Measurements from ENCODE around the gene CARD9. TPM values are rescaled to one million over a fixed set of nuclear protein-coding genes. Genes with fewer than 3 reads are reported as not detected.
"Not testable (repeated sequence)": the region's sequence is repeated elsewhere in the genome, so short reads cannot be mapped to it uniquely, and the experiment has no call there.

Gene CARD9
- total RNA-seq, 3 donors from 2014 or later (not counting 1 experiment from before 2014, with no cell fraction given) = 1.6 to 4.2 (median 4.0) TPM

DNA sequence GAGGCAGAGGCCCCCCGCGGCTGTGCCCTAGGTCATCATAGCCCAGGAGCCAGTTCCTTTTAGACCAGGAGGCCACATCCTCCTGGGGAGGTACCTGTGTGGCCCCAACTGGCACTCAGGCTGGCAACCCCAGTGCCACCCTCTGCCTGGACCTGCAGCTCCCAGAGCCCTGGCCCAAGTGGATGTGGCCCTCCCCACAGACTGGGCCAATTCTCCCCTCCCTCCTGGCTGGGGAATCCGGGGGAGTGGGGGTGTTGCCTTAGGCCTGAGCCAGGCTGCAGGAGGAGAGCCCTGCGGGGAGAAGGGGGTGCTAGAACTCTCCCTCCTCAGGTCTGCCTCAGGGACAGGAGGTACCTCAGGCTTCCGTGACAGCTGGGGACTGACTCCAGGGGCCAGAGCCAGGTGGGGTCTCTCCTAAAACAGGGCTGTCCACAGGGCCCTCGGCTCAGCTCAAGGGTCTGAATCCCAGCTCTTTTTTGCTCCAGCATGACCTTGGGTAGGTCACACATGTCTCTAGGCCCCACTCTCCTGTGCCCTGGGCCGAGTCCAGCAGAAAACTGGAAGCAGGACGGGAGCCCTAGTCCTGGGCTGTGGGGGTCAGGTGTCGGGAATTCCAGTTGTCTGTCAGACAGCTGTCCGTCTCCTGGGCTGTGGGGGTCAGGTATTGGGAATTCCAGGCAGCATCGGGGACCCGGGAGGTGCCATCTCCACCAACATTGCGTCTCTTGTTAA is 19.5 kb downstream of the CARD9 start:
- DNase-seq = no peak
- Mint-ChIP-seq H3K4me1 (no peaks in the 10 kb centered on the region), H3K4me3 (no peak overlapping the region), H3K27ac (no peak overlapping the region), H3K36me3 (no peaks in the 10 kb centered on the region), H3K27me3 (ENCODE audit: low read depth in 2 of 2) (no peaks in the 10 kb centered on the region), H3K9me3 (no peaks in the 10 kb centered on the region)
- Histone ChIP-seq H3K4me3 (ENCODE audit: low read length) (no peak overlapping the region), H3K27me3 (ENCODE audit: control insufficient read depth, insufficient read depth, low read length) (no peaks in the 10 kb centered on the region), H3K36me3 (ENCODE audit: control insufficient read depth, insufficient read depth, low read length) (no peaks in the 10 kb centered on the region), H3K9me3 (ENCODE audit: control insufficient read depth, insufficient read depth, low read length) (no peaks in the 10 kb centered on the region), H3K27ac (ENCODE audit: low read length) (no peak overlapping the region), H3K4me1 (ENCODE audit: control insufficient read depth, insufficient read depth, low read length) (no peaks in the 10 kb centered on the region)
- 89% methylated on average over 13 of the region's 13 CpGs for WGBS (ENCODE audit: insufficient coverage)
- no peak for TF ChIP-seq CTCF (IDR thresholded peaks at IDR 0.05)
- no peak for ATAC-seq
- intact Hi-C loops (cut with micrococcal nuclease) = no loop called here

DNA sequence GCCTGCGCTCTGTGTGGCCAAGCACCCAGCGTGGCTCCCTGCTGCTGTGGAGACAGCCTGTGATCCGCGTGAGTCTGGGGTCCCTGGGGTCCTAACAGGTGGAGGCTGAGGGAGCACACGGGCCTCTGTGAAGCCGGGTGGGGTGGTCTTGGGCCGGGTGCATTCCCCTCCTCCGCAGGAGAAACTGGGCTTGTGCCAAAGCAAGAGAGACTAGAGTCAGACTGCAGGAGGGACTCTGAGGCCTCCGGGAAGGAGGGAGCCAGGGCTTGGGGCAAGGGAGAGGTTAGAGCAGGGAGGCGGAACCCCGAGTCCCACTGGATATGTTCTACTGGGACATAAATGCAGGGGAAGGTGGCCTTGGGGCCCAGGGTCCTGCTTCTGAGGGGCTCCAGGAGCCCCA is 20.4 kb downstream of the CARD9 start:
- DNase-seq = no peak
- Histone ChIP-seq H3K4me1 (ENCODE audit: control insufficient read depth, insufficient read depth, low read length) (no peaks in the 10 kb centered on the region), H3K36me3 (ENCODE audit: control insufficient read depth, insufficient read depth, low read length) (no peaks in the 10 kb centered on the region), H3K9me3 (ENCODE audit: control insufficient read depth, insufficient read depth, low read length) (no peaks in the 10 kb centered on the region), H3K27me3 (ENCODE audit: control insufficient read depth, insufficient read depth, low read length) (no peaks in the 10 kb centered on the region), H3K27ac (ENCODE audit: low read length) (no peak overlapping the region), H3K4me3 (ENCODE audit: low read length) (no peak overlapping the region)
- Mint-ChIP-seq H3K27me3 (ENCODE audit: low read depth in 2 of 2) (no peaks in the 10 kb centered on the region), H3K4me1 (no peaks in the 10 kb centered on the region), H3K4me3 (no peak overlapping the region), H3K9me3 (no peaks in the 10 kb centered on the region), H3K36me3 (no peaks in the 10 kb centered on the region), H3K27ac (no peak overlapping the region)
- no peak for ATAC-seq
- intact Hi-C loops (cut with micrococcal nuclease) = no loop called here
- TF ChIP-seq CTCF (IDR thresholded peaks at IDR 0.05) = no peak
- WGBS (ENCODE audit: insufficient coverage) = 95% methylated on average over 11 of the region's 11 CpGs

DNA sequence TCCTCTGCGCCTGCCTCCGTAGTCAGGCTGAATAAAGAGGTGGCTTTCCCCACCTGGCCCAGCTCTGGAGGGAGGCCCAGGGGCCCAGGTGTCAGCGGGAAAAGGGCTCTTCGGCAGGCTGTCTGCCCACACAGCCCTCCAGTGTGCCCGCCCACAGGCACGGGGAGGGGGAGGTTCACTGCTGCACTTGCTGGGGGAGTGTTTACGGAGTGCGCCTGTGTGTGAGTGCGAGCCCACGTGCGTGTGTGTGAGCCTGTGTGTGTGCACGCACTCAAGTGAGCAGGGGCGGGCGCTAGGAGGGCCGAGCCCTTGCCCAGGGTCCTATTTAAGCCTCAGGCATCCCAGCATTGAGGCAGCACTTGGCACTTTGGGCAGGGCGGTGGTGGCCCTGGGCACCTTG is 20.8 kb downstream of the CARD9 start:
- no peaks in the 10 kb centered on the region for H3K27me3 Mint-ChIP-seq (ENCODE audit: low read depth in 2 of 2)

GRCh38 chr9:136351868-136352267 is 21.6 kb downstream of the CARD9 start:
- H3K4me1 ChIP-seq (ENCODE audit: control insufficient read depth, insufficient read depth, low read length); H3K27ac ChIP-seq (ENCODE audit: low read length); H3K4me3 ChIP-seq (ENCODE audit: low read length); H3K27ac Mint-ChIP-seq; H3K4me1 Mint-ChIP-seq; H3K4me3 Mint-ChIP-seq; H3K9me3 ChIP-seq (ENCODE audit: control insufficient read depth, insufficient read depth, low read length); H3K27me3 Mint-ChIP-seq (ENCODE audit: low read depth in 2 of 2); H3K27me3 ChIP-seq (ENCODE audit: control insufficient read depth, insufficient read depth, low read length); H3K36me3 ChIP-seq (ENCODE audit: control insufficient read depth, insufficient read depth, low read length); DNase-seq; ATAC-seq; intact Hi-C loops (cut with micrococcal nuclease); H3K36me3 Mint-ChIP-seq; H3K9me3 Mint-ChIP-seq: not testable (repeated sequence)
- WGBS (ENCODE audit: insufficient coverage) = 94% methylated on average over 14 of the region's 24 CpGs

More for the DNA sequence above, 20.8 kb downstream of the CARD9 start:
- H3K4me3 ChIP-seq (ENCODE audit: low read length) = no peak overlapping the region
- ATAC-seq (no peak), DNase-seq (no peak)
- WGBS (ENCODE audit: insufficient coverage) = 85% methylated on average over 16 of the region's 16 CpGs
- no peak overlapping the region for H3K4me3 Mint-ChIP-seq
- intact Hi-C loops (cut with micrococcal nuclease) = no loop called here
- H3K9me3 Mint-ChIP-seq = no peaks in the 10 kb centered on the region
- TF ChIP-seq CTCF (IDR thresholded peaks at IDR 0.05) = no peak
- no peak overlapping the region for H3K27ac ChIP-seq (ENCODE audit: low read length)
- H3K27me3 ChIP-seq (ENCODE audit: control insufficient read depth, insufficient read depth, low read length) = no peaks in the 10 kb centered on the region
- no peaks in the 10 kb centered on the region for H3K4me1 ChIP-seq (ENCODE audit: control insufficient read depth, insufficient read depth, low read length)
- H3K27ac Mint-ChIP-seq = no peak overlapping the region
- no peaks in the 10 kb centered on the region for H3K36me3 ChIP-seq (ENCODE audit: control insufficient read depth, insufficient read depth, low read length)
- no peaks in the 10 kb centered on the region for H3K36me3 Mint-ChIP-seq
- no peaks in the 10 kb centered on the region for H3K4me1 Mint-ChIP-seq
- no peaks in the 10 kb centered on the region for H3K9me3 ChIP-seq (ENCODE audit: control insufficient read depth, insufficient read depth, low read length)
